ENCODE measurements around the gene ST3GAL4. TPM values are rescaled to one million over a fixed set of nuclear protein-coding genes. Genes with fewer than 3 reads are reported as not detected.

ST3GAL4 gene
- total RNA-seq, 1 experiment from 2014 or later = 17.3 TPM

DNA sequence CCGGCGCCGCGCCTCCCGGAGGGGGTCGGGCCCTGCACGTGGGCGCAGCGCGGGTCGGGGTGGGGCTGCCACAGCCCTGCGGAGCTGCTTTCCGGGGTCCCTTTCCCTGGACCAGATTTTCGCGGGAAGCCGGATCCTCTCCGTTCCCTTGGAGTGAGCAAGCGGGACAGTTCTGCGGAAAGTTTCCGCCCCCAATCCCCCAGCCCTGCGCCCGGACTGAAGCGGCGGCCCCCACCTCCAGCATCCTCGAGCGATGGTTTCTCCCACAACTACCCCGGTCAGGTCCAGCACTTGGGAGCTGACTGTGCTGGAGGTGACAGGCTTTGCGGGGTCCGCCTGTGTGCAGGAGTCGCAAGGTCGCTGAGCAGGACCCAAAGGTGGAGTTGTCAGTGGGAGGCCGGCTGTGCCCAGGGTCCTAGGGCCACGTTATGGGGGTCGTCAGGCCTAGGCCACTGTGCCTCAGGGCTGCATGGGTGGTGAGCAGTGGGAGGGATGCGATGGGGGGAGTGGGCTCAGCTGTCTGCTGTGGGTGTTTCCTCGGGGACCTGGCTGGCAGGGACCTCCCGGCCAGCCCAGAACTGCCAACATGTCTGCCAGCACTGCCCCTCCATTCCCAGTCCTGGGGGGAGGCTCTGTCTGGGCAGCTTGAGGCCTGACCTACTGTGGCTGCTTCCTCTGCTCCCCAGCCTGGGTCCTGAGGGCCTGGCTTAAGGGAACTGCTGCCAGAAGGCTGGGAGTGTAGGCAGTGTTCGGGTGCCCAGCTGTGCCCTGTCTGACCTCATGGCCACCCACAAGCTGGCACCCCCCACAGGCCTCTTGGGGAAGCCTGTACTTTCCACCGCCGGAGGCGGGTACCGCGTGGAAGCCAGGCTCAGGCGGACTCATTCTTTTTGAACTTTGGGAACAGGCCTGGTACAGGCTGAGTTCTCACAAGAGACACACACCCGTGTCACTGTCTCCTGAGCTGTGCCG is 726 bp downstream of the ST3GAL4 start:
- DNase-seq (ENCODE audit: low spot score) = peak; percentile 51
- Mint-ChIP-seq H3K4me3 (peak overlapping the region; percentile 69), H3K36me3 (no peaks in the 10 kb centered on the region), H3K27ac (no peak overlapping the region), H3K9me3 (no peaks in the 10 kb centered on the region), H3K27me3 (ENCODE audit: low read depth) (no peaks in the 10 kb centered on the region), H3K4me1 (peaks cover 55% of the 10 kb centered on the region)
- ATAC-seq = peak; percentile 17
- POLR2A ChIA-PET = interaction anchor here (0.8 to 1.0 kb wide), 2 partner anchors 9 to 10 kb away, joined by 3 read pairs; no protein-coding TSS in a partner anchor
- TF ChIP-seq, protein P1, sequence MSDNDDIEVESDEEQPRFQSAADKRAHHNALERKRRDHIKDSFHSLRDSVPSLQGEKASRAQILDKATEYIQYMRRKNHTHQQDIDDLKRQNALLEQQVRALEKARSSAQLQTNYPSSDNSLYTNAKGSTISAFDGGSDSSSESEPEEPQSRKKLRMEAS (CRISPR knock-in tag; IDR thresholded peaks at IDR 0.05) = peak; percentile 38; the same call in 1 of the 2 replicates
- TF ChIP-seq SP1 (CRISPR knock-in tag; conservative IDR thresholded peaks at IDR 0.05) = peak; percentile 4; the same call in 1 of the 2 replicates
- TF ChIP-seq, protein P2, sequence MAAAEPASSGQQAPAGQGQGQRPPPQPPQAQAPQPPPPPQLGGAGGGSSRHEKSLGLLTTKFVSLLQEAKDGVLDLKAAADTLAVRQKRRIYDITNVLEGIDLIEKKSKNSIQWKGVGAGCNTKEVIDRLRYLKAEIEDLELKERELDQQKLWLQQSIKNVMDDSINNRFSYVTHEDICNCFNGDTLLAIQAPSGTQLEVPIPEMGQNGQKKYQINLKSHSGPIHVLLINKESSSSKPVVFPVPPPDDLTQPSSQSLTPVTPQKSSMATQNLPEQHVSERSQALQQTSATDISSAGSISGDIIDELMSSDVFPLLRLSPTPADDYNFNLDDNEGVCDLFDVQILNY (CRISPR knock-in tag; IDR thresholded peaks at IDR 0.05) = 0 out of 2 replicates have a peak, but pooled peaks have one; percentile 28
- TF ChIP-seq SOX15 (CRISPR knock-in tag; IDR thresholded peaks at IDR 0.05) = no peak
- TF ChIP-seq, protein P3, sequence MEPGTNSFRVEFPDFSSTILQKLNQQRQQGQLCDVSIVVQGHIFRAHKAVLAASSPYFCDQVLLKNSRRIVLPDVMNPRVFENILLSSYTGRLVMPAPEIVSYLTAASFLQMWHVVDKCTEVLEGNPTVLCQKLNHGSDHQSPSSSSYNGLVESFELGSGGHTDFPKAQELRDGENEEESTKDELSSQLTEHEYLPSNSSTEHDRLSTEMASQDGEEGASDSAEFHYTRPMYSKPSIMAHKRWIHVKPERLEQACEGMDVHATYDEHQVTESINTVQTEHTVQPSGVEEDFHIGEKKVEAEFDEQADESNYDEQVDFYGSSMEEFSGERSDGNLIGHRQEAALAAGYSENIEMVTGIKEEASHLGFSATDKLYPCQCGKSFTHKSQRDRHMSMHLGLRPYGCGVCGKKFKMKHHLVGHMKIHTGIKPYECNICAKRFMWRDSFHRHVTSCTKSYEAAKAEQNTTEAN (CRISPR knock-in tag; IDR thresholded peaks at IDR 0.05) = no peak
- TF ChIP-seq OVOL2 (CRISPR knock-in tag; IDR thresholded peaks at IDR 0.05; ENCODE audit: borderline replicate concordance) = no peak
- TF ChIP-seq, protein P4, sequence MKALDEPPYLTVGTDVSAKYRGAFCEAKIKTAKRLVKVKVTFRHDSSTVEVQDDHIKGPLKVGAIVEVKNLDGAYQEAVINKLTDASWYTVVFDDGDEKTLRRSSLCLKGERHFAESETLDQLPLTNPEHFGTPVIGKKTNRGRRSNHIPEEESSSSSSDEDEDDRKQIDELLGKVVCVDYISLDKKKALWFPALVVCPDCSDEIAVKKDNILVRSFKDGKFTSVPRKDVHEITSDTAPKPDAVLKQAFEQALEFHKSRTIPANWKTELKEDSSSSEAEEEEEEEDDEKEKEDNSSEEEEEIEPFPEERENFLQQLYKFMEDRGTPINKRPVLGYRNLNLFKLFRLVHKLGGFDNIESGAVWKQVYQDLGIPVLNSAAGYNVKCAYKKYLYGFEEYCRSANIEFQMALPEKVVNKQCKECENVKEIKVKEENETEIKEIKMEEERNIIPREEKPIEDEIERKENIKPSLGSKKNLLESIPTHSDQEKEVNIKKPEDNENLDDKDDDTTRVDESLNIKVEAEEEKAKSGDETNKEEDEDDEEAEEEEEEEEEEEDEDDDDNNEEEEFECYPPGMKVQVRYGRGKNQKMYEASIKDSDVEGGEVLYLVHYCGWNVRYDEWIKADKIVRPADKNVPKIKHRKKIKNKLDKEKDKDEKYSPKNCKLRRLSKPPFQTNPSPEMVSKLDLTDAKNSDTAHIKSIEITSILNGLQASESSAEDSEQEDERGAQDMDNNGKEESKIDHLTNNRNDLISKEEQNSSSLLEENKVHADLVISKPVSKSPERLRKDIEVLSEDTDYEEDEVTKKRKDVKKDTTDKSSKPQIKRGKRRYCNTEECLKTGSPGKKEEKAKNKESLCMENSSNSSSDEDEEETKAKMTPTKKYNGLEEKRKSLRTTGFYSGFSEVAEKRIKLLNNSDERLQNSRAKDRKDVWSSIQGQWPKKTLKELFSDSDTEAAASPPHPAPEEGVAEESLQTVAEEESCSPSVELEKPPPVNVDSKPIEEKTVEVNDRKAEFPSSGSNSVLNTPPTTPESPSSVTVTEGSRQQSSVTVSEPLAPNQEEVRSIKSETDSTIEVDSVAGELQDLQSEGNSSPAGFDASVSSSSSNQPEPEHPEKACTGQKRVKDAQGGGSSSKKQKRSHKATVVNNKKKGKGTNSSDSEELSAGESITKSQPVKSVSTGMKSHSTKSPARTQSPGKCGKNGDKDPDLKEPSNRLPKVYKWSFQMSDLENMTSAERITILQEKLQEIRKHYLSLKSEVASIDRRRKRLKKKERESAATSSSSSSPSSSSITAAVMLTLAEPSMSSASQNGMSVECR (CRISPR knock-in tag; IDR thresholded peaks at IDR 0.05; ENCODE audit: borderline replicate concordance) = no peak
- CTCF ChIA-PET = interaction anchor here (0.6 to 2.9 kb wide), 7 partner anchors 19 to 1469 kb away, joined by 3 to 16 read pairs (median 3); no protein-coding TSS in a partner anchor

DNA sequence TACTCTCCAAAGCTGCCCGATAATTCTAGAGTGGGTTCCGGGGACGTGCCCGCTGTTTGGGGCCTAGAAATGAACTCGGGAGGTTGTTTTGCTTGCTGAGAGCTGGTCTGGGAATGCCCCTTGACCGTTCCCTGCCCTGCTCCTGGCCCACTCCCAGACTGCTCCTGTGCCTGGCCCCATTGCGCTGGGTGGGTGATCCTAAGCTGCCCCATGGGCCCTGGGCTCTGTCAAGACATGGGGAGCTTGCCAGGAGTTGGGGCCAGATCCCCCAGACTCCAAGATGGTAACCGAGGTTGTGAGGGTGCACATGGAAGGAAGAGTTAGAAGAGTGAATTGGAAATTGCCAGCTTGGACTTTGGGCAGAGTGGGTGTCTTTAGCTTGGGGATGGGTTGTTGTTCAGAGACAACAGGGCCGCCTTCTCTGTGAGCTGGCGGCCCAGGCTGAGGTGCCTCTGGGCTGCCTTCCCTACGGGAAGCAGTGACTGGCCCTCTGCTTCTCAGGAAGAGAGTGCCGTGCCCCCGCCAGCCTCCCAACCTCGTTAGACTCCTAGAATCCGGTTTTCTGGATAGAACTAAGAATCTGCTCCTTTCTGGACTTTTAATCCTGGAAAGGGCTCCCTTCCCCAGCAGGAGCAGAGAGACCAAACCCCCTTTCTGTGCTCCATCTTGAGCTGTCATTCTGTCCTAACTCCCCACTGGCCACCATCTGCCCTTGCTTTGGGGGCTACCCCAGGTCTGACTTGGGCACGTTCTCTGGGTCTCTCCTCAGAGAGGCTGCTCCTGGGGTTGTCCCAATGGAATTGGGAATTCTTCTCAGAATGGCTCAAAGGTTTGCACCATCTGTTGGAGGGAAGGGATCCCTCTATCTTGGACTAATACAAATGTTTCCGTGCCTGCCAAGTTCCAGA is 1.8 kb downstream of the ST3GAL4 start:
- Mint-ChIP-seq H3K4me1 (peaks cover 53% of the 10 kb centered on the region), H3K27me3 (ENCODE audit: low read depth) (no peaks in the 10 kb centered on the region), H3K4me3 (peak overlapping the region; percentile 69), H3K9me3 (no peaks in the 10 kb centered on the region), H3K36me3 (no peaks in the 10 kb centered on the region), H3K27ac (no peak overlapping the region)
- POLR2A ChIA-PET = interaction anchor here (0.8 kb wide), 1 partner anchor 11 kb away, joined by 3 read pairs; no protein-coding TSS in a partner anchor
- no peak for TF ChIP-seq KAT7 (CRISPR knock-in tag; IDR thresholded peaks at IDR 0.05; ENCODE audit: borderline replicate concordance)
- TF ChIP-seq NR3C1 (CRISPR knock-in tag; conservative IDR thresholded peaks at IDR 0.05; ENCODE audit: low read depth) = no peak
- ATAC-seq = no peak
- CTCF ChIA-PET = interaction anchor here (0.8 to 3.2 kb wide), 5 partner anchors 38 to 123 kb away, joined by 3 to 17 read pairs (median 3); no protein-coding TSS in a partner anchor
- no peak for DNase-seq (ENCODE audit: low spot score)
